Activated CD4-positive, alpha-beta T cell treated with anti-CD3 and anti-CD28 coated beads, Interleukin-2, amount 50 U/mL, for 24 hours (primary cell): ENCODE data around the gene PRDM10.
A peak's percentile ranks its signal among the peaks of the same experiment; 100 is the strongest.
"Not testable (repeated sequence)": the region's sequence is repeated elsewhere in the genome, so short reads cannot be mapped to it uniquely, and the experiment has no call there.

Experiments
- DNase-seq, 2 donors: peaks; one replicate each; pipeline ENCODE4 v3.0.0-alpha.2; 2020; ENCODE audit warnings: low read depth in 1 of 2, low spot score in 1 of 2

The PRDM10 gene

DNA sequence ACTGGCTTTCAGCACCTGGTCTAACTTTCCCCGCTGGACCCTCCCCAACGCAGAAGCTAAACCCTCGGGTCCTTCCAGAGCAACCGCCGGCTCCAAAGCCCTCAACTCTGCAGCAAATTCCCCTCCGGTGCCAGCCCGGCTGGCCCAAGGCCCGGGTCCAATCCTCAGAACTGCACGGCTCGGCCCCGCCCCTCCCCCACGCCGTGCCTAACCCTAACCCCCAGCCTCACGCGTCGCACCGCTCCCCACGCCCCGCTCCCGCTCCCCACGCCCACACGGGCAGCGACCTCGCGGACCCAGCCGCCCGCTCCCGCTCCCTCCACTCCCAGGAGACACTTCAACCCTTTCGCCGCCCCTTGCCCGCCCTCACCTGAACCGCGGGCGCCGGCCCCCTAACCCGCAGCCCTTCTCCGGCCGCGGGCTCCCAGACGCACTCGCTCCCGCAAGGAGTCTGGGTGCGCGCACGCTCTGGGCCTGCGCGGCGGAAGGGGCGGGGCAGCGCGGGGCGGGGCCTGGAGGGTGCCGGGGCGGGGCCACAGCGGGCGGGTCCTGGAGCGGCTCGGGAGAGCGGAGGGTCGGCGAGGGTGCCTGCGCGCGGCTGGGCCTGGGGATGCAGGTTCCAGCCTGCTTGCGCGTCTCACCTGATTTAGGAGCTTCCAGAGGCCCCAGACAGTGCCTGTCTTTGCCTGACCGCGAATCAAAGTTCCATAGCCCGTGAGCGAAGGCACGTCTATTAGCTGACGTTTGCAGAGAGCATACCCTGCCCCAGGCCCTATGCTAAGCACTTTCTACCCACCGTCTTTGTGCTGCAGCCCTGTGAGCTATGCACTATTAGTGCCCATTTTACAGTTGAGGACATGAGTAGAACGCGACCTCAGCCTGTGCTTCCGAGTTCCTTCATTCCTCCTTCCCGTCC, 107.3 kb downstream of the PRDM10 start, which contains the start of gene NFRKB:
Gene NFRKB (minus strand): TSS at position 453 of the 916 bp plus-strand sequence. CDS start 2,729 bp downstream, outside the sequence.
- DNase-seq: peak; percentile 80 to 86

DNA sequence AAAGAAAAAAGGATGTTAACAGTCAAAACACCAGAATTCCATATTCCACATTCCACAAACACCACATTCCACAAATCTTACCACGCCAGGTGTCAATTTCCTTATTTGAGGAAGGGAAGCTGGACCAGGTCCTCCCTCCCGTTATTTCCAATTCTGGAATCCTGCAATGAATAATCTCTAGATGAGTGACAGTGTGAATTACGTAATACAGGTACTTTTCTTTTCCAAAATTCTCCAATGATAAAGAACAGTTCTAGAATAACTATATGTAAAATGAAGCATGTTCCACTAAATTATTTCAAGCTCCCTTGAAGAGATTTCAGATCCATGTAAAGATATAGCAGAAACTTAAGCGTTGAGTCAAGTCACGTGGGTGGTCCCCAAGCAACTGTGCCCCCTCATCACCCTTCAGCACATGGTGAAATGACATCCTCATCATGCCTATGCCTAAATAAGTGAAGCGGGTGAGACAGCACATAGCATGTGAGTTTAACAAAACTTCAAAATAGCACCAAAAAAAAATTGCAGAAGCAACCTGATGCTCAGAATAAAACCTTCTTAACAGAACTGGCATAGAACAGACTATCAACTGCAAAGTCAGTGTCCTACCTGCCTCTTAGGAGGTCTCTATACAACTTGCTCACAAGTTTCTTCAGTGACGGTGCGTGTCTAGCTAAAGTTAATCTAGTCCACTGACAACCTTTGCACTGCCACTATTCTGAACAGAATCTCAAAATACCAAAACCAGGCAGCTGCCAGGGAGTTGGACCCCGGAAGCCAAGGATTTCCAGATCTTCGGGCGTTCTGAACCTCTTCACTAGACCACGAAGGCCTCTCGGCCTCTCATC, 108.1 kb downstream of the PRDM10 start:
- DNase-seq: peak in 1 of 2 donors; percentile 1

DNA sequence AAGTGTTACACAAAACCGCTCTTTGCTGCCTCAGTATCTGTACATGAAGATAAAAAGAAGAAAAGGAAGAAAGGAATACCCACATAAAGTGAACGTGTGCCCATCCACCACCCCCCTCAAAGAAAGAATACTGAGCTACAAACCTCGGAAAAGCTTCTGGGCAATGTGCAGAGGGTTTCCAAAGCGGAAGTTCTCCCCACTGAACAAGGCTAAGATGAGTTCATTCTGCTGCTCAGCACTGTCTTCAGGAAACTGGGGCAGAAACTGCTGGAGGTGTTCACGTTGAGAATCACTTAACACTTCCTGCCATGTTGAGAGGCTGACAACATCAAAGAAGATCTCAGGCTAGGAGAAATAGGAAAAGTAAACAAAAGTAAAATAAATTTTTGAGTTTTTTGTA, 114.2 kb downstream of the PRDM10 start:
- DNase-seq: no peak

DNA sequence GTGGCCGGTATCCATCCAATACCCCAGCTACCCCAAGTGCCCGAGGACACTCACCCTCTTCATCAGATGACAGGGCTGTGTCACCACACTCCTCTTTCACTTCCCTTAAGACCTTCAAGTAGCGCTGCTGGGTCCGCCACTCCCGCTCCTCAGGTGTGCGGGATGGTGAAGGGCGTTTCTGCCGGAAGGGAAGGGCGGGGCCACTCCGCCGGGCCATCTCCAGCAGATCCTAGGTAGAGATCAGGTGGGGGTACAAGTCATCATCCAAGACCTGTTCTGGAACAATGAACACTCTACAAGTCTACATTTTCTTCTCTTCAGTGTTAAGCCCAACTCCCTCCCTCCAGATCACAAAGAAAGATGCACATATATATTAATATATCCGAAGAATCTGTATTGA, 117.3 kb downstream of the PRDM10 start:
- no peak for DNase-seq

DNA sequence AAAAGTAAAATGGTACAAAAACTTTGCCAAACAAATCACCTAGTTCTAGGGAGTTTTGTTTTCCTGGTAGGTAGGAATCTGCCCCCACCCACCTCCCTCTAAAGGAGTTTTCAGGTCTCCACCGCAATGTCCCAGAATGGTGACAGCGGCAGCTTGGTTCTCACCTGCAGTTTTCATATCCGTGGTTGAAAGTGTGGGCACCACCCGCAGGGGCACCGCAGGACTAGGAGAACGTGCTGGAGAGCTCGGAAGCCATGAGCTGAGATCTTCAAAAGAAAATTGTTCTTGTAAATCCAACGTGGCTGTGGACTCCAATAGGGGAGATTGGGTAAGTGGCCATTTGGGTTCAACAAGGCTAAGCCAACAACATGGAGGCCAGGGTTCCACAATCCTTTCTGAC, 118.1 kb downstream of the PRDM10 start:
- DNase-seq: no peak

DNA sequence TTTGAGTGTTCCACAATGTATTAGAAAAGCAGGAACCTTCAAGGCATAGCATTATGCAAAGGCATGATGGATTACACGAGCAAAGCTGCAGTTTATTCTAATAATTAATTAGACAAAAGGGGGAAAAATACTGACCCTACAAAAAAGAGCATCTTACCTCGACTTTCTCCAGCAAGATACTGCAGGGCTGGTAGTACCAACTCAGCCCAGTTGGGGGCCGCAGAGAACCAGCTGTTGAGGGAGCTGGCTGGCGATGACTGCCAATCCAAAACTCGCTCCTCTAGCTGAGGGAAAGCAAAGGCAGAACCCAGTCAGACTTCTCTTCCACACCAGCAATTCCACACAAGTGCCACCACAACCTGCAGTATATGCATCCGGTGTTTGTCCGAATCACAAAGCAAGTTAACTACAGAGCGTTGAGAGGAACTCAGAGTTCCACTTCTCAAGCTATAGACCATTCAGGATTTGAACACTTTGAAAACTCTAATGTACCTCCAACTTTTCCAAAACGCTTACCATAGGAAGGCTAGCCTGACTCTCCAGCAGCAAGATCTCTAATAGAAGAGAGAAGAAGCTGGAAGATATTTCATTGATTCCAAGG, 121.0 kb downstream of the PRDM10 start:
- peak in 1 of 2 donors; percentile 20 for DNase-seq

DNA sequence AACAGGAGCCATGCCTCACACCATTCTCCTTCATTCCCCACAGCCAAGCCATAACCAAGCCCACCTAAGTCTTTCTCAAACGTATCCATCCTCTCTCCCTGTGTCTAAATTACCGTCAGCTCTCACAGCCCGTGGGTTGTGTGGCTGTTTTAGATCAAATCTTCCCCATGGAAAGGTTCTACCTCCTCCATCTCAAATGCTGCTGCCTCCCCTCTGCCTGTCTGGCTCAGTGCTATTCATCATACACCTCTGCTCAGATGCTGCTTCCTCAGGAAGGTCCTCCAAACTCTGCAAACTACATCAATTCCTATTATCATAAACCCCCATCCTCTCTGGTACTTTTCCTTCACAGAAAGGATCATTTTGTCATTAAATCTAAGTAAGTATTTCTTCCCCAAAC, 122.3 kb downstream of the PRDM10 start:
- DNase-seq: no peak

DNA sequence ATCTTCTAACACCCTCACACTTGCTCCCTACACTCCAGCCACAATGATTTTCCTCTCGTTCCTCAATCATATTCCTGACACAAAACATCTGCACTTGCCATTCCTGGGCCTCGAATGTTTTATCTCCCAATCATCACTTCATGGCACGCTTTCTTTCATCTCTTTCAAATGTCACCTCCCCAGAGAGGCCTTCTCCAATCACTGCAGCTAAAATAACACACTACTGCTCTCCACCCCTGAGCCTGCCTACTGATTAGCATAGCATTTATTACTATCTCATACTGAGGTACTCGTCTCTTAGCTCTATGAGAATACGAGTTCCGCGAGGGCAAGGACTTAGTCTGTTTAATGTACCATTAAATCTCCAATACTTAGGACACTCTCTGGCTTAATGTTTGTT, 130.7 kb downstream of the PRDM10 start:
- no peak for DNase-seq

DNA sequence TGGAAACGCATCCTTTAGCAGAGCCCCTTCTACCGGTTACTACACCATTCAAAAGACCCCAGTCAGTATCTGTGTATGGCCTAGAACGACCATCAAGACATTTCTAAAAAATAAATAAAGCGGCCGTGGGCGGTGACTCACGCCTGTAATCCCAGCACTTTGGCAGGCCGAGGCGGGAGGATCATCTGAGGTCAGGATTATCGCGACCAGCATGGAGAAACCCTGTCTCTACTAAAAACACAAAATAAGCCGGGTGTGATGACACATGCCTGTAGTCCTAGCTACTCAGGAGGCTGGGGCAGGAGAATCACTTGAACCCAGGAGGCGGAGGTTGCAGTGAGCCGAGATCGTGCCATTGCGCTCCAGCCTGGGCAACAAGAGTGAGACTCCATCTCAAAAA, 134.0 kb downstream of the PRDM10 start:
- DNase-seq: not testable (repeated sequence)

DNA sequence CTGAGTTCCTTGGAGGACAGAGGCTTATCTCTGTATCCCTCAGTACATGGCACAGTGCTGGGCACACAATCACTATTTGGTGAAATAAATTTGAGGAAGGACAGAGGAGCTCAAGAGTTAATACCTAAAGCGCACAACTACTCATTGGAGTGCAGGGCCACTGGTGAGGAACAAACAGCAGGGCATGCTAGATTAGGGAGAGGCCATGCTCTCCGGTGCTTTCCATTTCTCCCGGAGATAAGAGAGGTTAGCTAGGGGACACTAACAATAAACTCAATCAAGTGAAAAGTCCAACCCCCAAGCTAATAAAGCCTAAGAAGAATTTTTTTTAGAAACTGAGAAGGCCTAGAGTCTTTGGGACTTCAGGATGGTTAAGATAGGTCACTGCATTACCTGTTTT, 136.3 kb downstream of the PRDM10 start:
- no peak for DNase-seq

DNA sequence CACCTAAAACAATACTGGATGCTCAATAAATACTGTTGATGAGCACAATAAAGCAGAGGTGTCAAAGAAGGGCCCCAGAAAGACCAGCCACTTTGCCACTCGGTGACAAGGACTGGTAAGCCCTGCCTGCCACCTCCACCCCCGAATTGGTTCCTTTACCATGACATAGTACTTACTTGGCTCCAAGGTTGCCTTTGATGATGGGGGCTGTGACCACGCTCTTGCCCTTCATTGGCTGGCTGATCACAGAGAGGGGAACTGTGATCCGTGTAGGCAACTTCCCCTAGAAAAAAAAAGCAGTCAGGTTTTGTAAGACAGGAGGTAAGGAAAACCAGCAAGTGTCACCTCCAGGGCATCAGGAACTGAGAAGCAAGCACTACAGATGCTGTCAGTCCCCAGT, 136.9 kb downstream of the PRDM10 start:
- DNase-seq: no peak

DNA sequence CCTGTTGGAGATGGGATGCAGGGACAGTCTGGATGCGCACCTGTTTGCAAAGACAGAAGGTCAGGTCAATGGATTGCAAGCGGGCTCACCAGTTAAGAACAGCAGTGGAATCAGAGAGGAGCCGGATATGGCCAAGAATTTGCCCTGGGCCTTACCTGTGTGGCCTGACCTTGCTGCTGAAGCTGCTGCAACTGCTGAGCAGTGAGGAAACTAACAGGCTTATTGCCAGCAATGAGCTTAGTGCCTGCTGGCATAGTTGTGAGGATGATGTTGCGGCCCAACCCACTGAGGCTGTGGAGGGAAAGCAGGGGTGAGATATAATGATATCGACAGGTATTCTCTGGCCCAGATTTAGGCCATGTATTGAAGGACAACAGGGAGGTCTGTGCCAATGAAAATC, 137.8 kb downstream of the PRDM10 start:
- DNase-seq: no peak

DNA sequence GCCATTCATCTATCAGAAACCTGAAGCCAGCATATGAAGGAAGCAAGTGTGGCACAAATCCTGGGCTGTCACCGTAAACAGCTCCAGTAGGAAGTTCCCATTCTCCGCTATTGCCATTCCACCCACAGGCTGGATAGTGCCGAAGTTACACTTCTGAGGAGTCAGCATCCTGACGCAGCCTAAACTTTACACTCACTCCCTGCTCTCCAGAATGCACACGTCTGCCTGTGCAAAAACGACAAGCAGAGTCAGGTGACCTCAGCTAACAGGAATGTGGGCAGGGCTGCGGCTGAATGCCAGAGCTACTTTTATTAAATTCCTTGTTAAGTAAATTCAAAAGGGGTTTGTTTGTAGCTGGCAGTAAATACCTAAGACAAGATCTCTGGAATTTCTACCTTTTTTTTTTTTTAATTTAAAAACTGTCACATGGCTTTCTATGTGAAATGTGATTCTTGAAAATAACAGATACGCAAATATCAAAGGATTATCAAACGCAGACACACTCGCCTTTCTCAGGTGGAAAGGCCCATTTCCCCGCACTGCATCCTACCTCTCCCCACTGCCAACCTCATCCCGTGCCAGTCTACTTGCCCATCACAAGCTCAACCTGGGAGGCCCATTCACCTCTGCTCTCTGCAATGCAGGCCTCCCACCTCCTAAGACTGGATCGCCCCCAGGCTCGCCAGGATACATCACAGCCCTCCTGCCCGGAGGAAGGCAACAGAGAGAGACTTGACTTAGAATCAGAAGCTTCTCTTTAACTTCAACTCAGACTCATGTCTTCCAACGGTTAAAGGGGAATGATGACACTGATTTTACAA, 140.7 kb downstream of the PRDM10 start:
- no peak for DNase-seq

DNA sequence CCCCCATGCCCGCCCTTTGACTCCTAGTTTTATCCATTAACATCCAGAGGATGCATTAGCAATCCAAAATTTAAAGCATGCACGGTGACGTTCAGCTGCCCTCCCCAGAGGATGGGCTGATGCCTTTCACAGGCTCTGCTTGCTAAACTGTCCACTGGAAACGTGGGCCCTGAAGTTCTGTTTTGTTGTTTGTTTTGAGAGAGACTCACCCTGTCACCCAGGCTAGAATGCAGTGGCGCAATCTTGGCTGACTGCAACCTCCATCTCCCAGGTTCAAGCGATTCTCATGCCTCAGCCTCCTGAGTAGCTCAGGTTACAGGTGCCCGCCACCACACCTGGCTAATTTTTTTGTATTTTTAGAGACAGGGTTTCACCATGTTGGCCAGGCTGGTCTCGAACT, 146.6 kb downstream of the PRDM10 start:
- no peak for DNase-seq

DNA sequence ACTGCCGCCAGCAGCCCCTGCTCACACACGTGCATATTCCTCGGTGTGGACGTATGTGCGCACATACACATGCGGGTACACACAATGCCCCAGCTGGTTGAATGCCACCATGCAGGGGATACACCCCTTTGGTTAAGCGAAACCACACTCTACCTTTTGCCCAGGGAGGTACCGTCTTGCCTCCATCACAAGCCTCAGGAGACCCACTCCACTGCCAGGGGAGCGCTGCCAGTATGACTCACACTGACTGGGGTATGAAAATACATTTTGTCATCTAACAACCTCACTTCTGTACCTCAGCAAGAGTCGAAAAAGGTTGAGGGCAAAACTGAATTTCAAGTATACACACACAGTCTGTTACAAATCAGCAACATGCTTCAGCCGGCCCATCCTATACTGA, 147.5 kb downstream of the PRDM10 start:
- no peak for DNase-seq

DNA sequence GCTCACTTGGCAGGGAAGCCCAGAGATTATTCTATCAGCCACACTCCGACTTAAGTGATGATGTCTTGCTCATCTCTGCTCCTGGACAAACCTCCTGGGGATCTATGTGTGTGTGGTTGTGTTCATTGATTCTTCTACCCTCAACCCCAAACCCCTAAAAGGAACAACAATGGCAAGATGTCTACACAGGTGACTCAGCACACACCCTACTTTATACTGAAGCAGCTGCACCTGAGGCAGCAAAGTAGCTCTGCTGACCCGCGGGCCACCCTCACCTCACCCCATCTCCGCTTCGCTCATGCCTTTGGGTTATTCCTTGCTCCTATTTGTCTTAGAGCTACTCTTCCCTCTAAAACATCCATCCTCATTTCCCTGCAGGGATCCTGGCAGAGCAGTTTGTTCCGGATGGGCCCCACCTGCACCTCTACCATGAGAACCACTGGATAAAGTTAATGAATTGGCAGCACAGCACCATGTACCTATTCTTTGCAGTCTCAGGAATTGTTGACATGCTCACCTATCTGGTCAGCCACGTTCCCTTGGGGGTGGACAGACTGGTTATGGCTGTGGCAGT, 148.3 kb downstream of the PRDM10 start:
- no peak for DNase-seq

DNA sequence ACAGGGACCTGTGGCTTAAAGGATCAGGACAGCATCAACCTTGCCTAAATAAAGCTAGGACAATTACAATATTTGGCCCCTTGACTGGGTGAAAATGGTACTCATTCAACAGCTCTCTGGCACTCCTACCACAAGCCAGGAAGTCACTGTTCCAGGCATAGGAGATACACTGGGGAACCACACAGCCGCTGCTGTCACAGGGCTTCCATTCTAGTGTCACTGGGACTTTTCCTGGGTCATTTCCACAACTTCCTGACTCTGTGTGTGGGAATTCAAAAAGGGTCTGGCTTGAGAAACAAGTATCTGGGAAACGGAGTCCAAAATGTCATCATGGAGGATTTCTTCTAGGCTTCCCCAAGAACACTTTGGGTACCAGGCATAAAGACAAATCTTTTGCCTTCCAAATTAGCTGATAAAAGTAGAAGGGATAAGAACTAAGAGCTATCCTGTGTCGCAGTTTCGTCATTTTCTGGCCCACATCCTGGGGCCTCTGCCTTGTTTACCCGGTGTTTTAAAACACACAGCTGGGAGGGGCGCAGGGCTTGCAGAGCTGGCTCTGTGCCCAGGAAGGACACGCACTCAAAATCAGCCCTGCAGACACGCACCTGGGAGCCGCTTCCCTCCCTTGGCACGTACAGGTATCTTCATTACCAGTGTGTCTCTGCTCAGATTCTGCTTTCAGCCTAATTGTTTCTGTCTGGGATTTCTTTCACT, 149.0 kb downstream of the PRDM10 start:
- DNase-seq: peak in 1 of 2 donors; percentile 21

DNA sequence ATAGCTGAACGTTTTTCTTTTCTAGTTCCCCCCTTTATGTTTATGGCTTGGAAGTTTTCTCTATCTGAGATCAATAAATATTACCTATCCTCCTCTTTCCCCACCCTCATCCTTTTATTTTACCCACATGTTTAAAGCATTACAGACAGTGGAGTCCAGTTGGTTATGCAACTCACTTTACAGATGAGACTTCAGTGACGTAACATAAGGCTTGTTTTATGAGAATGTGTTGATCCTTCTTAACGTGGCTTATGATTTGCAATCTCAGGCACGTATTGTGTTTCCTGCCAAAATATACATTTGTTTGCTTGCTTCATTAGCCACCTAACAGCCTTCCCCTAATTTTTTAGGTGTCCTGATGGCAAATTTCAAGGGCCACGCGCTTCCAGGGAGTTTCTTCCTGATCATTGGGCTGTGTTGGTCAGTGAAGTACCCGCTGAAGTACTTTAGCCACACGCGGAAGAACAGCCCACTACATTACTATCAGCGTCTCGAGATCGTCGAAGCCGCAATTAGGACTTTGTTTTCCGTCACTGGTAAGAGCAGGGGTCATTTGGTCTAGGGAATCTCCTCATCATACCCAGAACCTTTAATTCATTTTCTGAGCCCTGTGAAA, 150.4 kb downstream of the PRDM10 start:
- no peak for DNase-seq
